ENCODE data around the gene MAPT.

DNA sequence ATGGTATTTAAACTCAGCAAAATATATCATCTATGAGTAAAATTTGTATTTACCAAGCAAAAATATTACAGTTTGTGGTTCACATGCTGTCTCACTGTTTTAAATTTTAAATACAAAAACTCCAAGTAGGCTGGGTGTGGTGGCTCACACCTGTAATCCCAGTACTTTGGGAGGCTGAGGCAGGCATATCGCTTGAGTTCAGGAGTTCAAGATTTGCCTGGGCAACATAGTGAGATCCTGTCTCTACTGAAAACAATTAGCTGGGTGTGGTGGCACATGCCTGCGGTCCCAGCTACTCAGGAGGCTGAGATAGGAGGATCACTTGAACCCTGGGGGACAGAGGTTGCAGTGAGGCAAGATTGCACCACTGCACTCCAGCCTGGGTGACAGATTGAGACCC lies 37.3 kb downstream of the MAPT start:
- TF ChIP-seq POLR2A (IDR thresholded peaks at IDR 0.05; ENCODE audit: low read depth, low read length): no peak
- no peak for TF ChIP-seq POLR2AphosphoS5 (IDR thresholded peaks at IDR 0.05; ENCODE audit: low read depth, low read length)
